ENCODE data around the gene MYL3. TPM values are rescaled to one million over a fixed set of nuclear protein-coding genes. Genes with fewer than 3 reads are reported as not detected.
A peak's percentile ranks its signal among the peaks of the same experiment; 100 is the strongest.

The MYL3 gene
- total RNA-seq, 4 donors from 2014 or later: 4.9 to 9.6 (median 6.0) TPM; not detected in 1

GRCh38 chr3:46864061-46864881, 1.0 kb upstream of the MYL3 start:
- H3K36me3 ChIP-seq: no peaks in the 10 kb centered on the region
- peaks cover 5 to 18% of the 10 kb centered on the region in 2 donors for H3K4me1 ChIP-seq
- H3K27ac ChIP-seq: no peak overlapping the region
- no peak for DNase-seq
- intact Hi-C loops (cut with DNase I; ENCODE audit: low total_unique reads): no loop called here
- H3K9me3 ChIP-seq: no peaks in the 10 kb centered on the region
- TF ChIP-seq, protein P1, sequence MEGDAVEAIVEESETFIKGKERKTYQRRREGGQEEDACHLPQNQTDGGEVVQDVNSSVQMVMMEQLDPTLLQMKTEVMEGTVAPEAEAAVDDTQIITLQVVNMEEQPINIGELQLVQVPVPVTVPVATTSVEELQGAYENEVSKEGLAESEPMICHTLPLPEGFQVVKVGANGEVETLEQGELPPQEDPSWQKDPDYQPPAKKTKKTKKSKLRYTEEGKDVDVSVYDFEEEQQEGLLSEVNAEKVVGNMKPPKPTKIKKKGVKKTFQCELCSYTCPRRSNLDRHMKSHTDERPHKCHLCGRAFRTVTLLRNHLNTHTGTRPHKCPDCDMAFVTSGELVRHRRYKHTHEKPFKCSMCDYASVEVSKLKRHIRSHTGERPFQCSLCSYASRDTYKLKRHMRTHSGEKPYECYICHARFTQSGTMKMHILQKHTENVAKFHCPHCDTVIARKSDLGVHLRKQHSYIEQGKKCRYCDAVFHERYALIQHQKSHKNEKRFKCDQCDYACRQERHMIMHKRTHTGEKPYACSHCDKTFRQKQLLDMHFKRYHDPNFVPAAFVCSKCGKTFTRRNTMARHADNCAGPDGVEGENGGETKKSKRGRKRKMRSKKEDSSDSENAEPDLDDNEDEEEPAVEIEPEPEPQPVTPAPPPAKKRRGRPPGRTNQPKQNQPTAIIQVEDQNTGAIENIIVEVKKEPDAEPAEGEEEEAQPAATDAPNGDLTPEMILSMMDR (IDR thresholded peaks at IDR 0.05): no peak
- TF ChIP-seq POLR2A (IDR thresholded peaks at IDR 0.05): no peak
- H3K4me3 ChIP-seq: no peak overlapping the region
- H3K27me3 ChIP-seq: no peaks in the 10 kb centered on the region

- Histone ChIP-seq H3K9me3 (no peaks in the 10 kb centered on the region), H3K27me3 (no peaks in the 10 kb centered on the region), H3K4me3 (no peak overlapping the region), H3K4me1 (peaks cover 0 to 6% of the 10 kb centered on the region in 2 donors), H3K27ac (no peak overlapping the region), H3K36me3 (no peaks in the 10 kb centered on the region)
- intact Hi-C loops (cut with DNase I; ENCODE audit: low total_unique reads): no loop called here
- peak; percentile 8 to 12 for DNase-seq
- TF ChIP-seq POLR2A (IDR thresholded peaks at IDR 0.05): no peak
- TF ChIP-seq, protein P1 (IDR thresholded peaks at IDR 0.05): no peak
These were observed 747 bp downstream of the MYL3 start for GRCh38 chr3:46862369-46863025.

GRCh38 chr3:46861605-46862368, 1.5 kb downstream of the MYL3 start:
- intact Hi-C loops (cut with DNase I; ENCODE audit: low total_unique reads): no loop called here
- H3K4me3 ChIP-seq: no peak overlapping the region
- DNase-seq: peak; percentile 12 to 13
- H3K27me3 ChIP-seq: no peaks in the 10 kb centered on the region
- TF ChIP-seq, protein P1 (IDR thresholded peaks at IDR 0.05): no peak
- TF ChIP-seq POLR2A (IDR thresholded peaks at IDR 0.05): no peak
- no peak overlapping the region for H3K27ac ChIP-seq
- no peaks in the 10 kb centered on the region for H3K36me3 ChIP-seq
- no peaks in the 10 kb centered on the region for H3K4me1 ChIP-seq
- H3K9me3 ChIP-seq: no peaks in the 10 kb centered on the region

GRCh38 chr3:46860810-46861604, 2.2 kb downstream of the MYL3 start:
- peak; percentile 8 to 10 for DNase-seq
- Histone ChIP-seq H3K4me3 (no peak overlapping the region), H3K36me3 (no peaks in the 10 kb centered on the region), H3K9me3 (no peaks in the 10 kb centered on the region), H3K4me1 (no peaks in the 10 kb centered on the region), H3K27me3 (no peaks in the 10 kb centered on the region), H3K27ac (no peak overlapping the region)
- TF ChIP-seq POLR2A (IDR thresholded peaks at IDR 0.05): no peak
- TF ChIP-seq, protein P1 (IDR thresholded peaks at IDR 0.05): no peak
- intact Hi-C loops (cut with DNase I; ENCODE audit: low total_unique reads): no loop called here

Measured in uterus (tissue), 4 donors.